Neuron (in vitro differentiated cells): ENCODE results near the gene KAZN.

ENCODE experiments used
- H2AFZ ChIP-seq: one replicate; pipeline ENCODE4 v1.6.1; 2013; ENCODE audit warnings: low read depth, mild to moderate bottlenecking, inconsistent platforms, low read length, moderate library complexity
- H3K27me3 ChIP-seq: one replicate; pipeline ENCODE4 v1.6.1; 2013; ENCODE audit warnings: low read length; ENCODE audit not compliant: insufficient read depth
- H3K36me3 ChIP-seq: one replicate; pipeline ENCODE4 v1.6.1; 2013; ENCODE audit warnings: low read length; ENCODE audit not compliant: insufficient read depth
- H3K4me1 ChIP-seq: one replicate; pipeline ENCODE4 v1.6.1; 2013; ENCODE audit warnings: low read length; ENCODE audit not compliant: insufficient read depth
- H3K4me3 ChIP-seq: 2 replicates; pipeline ENCODE4 v1.5.1; 2013; ENCODE audit warnings: mild to moderate bottlenecking, low read length, moderate library complexity
- H3K9me3 ChIP-seq: one replicate; pipeline ENCODE4 v1.6.1; 2013; ENCODE audit warnings: low read length

Gene KAZN

DNA sequence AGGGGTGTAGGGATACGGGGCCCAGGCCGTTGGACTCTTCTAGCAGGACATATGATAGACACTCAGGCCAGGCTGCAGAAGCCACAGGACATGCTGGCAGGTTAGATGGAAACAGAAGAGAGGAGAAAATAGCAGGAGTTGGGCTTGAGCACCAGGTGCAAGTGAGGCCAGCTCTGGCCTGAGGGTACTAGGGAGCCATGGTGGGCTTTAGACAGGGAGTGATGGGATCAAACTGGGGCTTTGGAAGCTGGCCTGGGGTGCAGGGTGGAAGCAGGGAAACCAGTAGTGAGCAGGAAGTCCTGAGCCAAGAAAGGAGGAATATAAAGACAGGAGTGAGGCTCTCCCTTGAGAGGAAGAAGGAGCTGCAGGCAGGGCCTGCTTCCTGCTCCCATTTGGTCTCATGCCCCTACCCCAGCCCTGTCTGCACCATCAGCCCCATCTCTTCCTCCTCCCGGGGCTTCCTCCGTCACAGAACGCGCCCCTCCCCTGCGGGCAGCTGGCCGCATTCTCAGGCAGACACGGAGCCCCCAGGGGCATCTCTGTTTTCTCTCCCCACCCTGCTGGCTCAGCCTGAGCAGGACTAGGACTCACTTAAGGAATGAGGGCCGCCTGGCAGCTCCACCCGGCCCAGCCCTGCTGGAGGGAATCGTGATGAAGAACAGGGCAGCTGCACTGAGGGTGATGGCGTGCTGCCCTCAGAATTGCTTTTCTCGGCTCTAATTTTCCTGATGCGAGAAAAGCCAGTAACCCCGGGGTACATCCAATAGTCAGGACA, 389.5 kb downstream of the KAZN start:
- Histone ChIP-seq H3K4me3 (no peak overlapping the region), H3K36me3 (no peaks in the 10 kb centered on the region), H3K9me3 (no peaks in the 10 kb centered on the region), H3K27me3 (no peaks in the 10 kb centered on the region), H2AFZ (no peak overlapping the region), H3K4me1 (peaks cover under 1% of the 10 kb centered on the region)

DNA sequence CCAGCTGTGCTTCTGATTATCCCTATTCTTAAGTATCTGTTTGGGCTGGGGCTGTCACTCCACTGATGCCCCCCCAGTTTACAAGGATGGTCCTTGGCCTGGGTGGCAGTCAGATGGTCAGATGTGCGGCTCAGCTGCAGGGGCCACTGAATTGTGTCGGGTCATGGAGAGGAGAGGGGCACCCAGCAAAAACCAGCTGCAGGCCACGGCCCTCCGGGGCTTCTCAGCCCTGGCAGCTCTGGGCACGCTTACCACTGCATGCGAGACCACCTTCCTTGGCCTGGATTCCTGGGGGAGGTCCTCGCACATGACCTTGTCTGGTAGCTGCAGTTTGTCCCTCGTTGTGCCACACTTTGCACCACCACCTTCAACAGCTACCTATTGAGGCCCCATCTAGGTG, 390.2 kb downstream of the KAZN start:
- Histone ChIP-seq H3K27me3 (no peaks in the 10 kb centered on the region), H2AFZ (no peak overlapping the region), H3K9me3 (no peaks in the 10 kb centered on the region), H3K4me1 (no peaks in the 10 kb centered on the region), H3K4me3 (no peak overlapping the region), H3K36me3 (no peaks in the 10 kb centered on the region)

DNA sequence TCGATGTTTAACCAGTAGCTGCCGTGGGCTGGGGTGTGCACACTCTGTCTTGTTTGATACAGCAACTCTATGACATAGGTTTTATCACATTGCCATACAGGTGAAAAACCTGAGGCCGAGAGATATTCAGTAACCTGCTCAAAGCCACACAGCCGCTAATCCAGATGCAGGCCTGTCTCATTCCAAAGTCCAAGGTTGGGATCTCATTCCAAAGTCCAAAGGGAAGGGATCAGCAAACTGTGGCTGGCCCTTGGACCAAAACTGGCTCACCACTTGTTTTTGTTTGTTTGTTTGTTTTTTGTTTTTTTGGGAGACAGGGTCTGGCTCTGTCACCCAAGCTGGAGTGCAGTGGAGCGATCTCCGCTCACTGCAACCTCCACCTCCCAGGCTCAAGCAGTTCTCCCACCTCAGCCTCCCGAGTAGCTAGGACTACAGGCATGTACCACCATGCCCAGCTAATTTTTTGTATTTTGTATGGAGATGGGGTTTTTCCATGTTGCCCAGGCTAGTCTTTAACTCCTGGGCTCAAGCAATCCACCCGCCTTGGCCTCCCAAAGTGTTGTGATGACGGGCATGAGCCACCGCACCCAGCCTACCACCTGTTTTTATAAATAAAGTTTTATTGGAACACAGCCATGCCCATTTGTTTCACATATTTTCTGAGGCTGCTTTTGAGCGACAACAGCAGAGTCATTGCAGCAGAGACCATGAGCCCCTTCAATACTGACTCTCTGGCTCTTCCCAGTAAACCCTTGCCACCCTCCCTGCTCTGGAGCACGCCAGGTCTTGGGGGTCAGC, 391.6 kb downstream of the KAZN start:
- H3K9me3 ChIP-seq: no peaks in the 10 kb centered on the region

DNA sequence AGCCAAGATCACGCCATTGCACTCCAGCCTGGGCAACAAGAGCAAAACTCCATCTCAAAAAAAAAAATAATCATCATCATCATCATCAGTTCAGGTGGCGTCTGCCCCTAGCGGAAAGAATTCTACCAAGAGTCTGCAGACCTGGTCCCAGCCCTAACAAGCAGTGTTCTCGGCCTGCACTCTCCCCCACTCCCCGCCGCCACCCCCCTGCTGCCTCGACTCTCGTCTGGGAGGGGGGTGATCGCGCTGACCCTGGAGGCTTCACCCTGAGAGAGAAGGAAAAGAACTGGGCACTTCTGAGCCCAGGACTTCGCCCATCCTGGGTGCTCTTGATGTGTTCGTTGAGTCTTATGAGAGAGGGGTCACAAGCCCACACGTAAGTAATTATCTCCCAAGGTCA, 394.9 kb downstream of the KAZN start:
- H2AFZ ChIP-seq: no peak overlapping the region
- peaks cover 23% of the 10 kb centered on the region for H3K4me1 ChIP-seq
- H3K4me3 ChIP-seq: no peak overlapping the region
- no peaks in the 10 kb centered on the region for H3K27me3 ChIP-seq
- no peaks in the 10 kb centered on the region for H3K9me3 ChIP-seq
- H3K36me3 ChIP-seq: no peaks in the 10 kb centered on the region

More for the DNA sequence above, 391.6 kb downstream of the KAZN start:
- Histone ChIP-seq H3K4me1 (peaks cover 5% of the 10 kb centered on the region), H3K27me3 (no peaks in the 10 kb centered on the region), H3K36me3 (no peaks in the 10 kb centered on the region), H2AFZ (no peak overlapping the region), H3K4me3 (no peak overlapping the region)

DNA sequence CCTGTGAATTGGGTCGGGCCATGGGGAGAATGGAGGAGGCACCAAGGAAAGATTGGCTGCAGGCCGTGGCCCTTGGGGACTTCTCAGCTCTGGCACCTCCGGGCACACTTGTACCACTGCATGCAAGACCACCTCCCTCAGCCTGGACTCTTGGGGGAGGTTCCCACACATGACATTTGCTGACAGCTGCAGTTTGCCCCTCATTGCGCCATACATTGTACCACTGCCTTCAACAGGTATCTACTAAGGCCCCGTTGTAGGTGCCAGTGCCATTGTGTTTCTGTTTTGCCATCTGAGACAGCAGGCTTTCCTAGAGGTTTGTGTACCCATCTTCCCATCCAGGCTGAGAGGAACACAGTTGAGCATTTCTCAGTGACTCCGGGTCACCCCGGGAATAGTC, 395.7 kb downstream of the KAZN start:
- Histone ChIP-seq H2AFZ (no peak overlapping the region), H3K27me3 (no peaks in the 10 kb centered on the region), H3K36me3 (no peaks in the 10 kb centered on the region), H3K9me3 (no peaks in the 10 kb centered on the region), H3K4me3 (no peak overlapping the region), H3K4me1 (peaks cover 23% of the 10 kb centered on the region)

DNA sequence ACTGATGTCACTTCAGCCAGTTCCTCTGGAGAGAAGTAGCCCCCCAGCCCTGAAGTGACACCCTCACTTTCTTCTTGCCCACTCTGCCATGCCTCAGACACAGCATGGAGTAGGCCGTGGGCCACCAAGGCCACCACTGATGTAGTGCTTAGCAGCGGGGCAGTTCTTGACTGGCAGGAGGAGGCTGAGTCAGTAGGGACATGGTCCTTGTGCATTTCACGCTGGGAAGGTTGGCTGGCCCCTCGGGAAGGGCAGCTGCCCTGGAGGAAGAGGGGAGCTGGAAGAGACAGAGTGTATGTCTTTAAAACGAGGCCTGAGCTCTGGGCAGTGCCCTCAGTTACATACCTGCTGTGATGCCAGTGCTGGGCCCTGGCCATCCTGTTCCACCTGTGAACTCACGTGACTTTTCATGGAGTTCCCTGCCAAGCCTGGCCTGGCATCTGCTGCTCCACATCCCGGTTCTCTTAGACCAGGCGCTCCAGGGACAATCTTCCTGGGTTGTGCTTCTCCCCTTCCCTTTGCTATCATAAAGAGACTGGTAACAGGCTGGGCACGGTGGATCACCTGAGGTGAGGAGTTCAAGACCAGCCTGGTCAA, 396.5 kb downstream of the KAZN start:
- Histone ChIP-seq H3K4me1 (peaks cover 23% of the 10 kb centered on the region), H2AFZ (no peak overlapping the region), H3K4me3 (no peak overlapping the region), H3K36me3 (no peaks in the 10 kb centered on the region), H3K9me3 (no peaks in the 10 kb centered on the region), H3K27me3 (no peaks in the 10 kb centered on the region)

DNA sequence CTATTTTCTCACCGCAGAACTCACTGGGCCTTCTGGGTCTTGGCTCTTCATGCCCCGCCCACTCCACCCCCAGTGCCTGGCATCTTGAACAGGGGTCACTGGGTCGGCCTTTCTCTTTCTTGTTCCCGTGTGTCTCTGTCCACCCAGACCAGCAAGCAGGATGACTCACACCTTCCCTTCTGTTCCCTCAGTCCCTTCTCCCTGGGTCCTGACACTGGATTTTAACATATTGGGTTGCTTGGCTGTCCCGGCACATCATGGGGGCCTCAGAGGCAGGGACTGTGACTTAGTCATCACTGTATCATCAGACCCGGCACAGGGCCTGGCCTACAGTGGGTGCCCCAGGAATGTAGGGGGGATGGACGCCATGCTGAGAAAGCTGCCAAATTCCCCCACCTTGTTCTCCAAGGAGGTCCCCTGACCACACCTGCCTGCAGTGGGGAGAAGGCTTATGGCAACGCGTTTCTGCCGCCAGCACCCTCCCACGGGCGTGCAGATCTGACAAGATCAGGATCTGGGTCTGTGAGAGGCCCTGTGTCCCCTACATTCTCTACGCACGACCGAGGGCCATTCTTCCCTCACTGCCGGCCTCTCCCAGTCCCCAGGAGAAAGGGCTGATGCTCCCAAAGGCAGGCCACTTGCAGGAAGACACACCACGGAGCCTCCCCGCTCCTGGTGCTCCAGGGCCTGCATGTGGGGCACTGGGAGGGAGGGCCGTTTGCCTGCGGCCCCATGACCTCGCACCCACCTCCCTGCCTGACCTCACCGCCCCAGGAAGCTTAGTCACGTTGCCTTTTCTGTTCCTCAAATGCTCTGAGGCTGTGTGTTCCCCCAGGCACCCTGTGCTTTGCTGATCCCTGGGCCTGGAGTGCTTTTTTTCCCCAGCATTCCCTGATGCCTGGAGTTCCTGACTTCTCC, 397.9 kb downstream of the KAZN start:
- H3K9me3 ChIP-seq: no peaks in the 10 kb centered on the region
- H3K4me3 ChIP-seq: no peak overlapping the region
- no peaks in the 10 kb centered on the region for H3K36me3 ChIP-seq
- H2AFZ ChIP-seq: no peak overlapping the region
- H3K4me1 ChIP-seq: peaks cover 23% of the 10 kb centered on the region
- no peaks in the 10 kb centered on the region for H3K27me3 ChIP-seq

DNA sequence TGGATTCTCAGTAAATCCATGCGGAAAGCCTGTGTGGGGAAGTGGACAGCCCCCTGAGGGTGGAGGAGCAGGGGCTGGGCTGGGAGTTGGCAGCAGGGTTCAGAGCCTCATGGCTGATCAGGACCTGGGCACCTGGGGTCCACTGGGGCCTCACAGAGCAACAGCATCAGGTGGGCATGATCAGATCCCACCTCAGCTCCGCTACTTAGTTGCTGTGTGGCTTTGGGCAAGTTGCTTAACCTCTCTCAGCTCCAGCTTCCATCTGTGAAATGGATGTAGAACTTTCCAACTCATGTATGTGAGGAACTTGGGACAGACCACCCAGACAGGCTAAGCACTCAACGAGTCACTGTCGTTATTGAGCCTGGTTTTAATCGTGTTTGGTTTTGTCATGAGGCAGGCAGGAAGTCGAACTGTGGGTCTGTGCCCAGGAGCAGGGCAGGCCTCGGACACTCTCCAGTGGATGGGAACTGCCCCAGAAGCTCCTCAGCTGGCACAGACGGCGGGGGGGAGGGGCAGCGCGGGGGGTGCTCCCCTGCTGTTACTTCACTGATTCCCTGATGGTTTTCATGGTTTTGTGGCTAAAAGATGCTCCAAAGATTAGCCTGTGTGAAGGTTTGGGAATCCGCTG, 399.3 kb downstream of the KAZN start:
- H3K27me3 ChIP-seq: no peaks in the 10 kb centered on the region
- no peak overlapping the region for H2AFZ ChIP-seq
- H3K9me3 ChIP-seq: no peaks in the 10 kb centered on the region
- no peak overlapping the region for H3K4me3 ChIP-seq
- H3K36me3 ChIP-seq: no peaks in the 10 kb centered on the region
- peaks cover 23% of the 10 kb centered on the region for H3K4me1 ChIP-seq

DNA sequence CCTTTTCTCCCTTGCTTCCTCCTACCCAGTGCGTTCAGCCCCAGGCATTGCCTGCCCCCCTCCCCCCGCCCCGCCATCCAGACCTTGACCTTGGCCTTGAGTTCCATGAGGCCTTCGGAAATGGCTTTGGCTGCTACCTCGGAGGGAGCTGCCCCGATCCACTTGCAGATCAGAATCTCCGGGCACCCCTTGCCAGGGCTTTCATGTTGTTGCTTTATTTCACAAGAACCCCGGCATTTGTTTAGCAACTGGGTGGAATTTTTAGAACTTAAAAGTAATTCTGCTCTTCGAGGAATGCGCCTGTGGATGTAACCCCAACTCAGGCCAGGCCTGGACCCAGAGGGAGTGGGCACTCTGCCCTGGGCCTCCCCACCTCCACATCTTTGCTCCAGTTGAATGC, 401.0 kb downstream of the KAZN start:
- Histone ChIP-seq H3K36me3 (no peaks in the 10 kb centered on the region), H2AFZ (no peak overlapping the region), H3K4me3 (no peak overlapping the region), H3K27me3 (no peaks in the 10 kb centered on the region), H3K4me1 (peaks cover 23% of the 10 kb centered on the region), H3K9me3 (no peaks in the 10 kb centered on the region)

DNA sequence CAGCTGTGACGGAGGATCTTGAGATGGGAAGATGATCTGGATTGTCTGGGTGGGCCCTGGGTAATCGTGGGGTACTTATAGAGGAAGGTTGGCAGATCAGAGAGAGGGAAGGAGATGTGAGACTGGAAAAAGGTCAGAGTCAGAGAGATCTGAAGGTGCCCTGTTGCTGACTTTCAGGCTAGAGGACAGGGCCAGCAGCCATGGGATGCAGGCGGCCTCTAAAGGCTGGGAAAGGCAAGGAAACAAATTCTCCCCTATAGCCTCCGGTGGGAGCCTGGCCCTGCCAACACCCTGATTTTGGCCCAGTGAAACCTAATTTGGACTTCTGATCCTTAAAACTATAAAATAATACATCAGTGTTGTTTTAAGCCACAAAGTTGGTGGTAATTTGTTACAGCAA, 401.5 kb downstream of the KAZN start:
- Histone ChIP-seq H3K4me1 (peaks cover 18% of the 10 kb centered on the region), H3K9me3 (no peaks in the 10 kb centered on the region), H3K4me3 (no peak overlapping the region), H3K27me3 (no peaks in the 10 kb centered on the region), H3K36me3 (no peaks in the 10 kb centered on the region), H2AFZ (no peak overlapping the region)

DNA sequence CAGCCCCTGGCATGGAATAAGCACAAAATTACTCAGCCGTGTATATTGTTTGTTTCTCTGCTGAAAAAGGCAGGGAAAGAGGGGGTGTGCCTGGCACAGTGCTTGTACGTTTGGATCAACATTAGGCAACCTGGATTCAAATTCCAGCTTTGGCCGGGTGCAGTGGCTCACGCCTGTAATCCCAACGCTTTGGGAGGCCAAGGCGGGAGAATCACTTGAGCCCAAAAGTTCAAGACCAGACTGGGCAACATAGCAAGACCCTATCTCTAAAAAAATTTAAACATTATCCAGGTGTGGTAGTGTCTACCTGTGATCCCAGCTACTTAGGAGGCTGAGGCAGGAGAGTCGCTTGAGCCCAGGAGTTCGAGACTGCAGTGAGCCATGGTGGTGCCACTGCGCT, 402.2 kb downstream of the KAZN start:
- no peaks in the 10 kb centered on the region for H3K27me3 ChIP-seq

DNA sequence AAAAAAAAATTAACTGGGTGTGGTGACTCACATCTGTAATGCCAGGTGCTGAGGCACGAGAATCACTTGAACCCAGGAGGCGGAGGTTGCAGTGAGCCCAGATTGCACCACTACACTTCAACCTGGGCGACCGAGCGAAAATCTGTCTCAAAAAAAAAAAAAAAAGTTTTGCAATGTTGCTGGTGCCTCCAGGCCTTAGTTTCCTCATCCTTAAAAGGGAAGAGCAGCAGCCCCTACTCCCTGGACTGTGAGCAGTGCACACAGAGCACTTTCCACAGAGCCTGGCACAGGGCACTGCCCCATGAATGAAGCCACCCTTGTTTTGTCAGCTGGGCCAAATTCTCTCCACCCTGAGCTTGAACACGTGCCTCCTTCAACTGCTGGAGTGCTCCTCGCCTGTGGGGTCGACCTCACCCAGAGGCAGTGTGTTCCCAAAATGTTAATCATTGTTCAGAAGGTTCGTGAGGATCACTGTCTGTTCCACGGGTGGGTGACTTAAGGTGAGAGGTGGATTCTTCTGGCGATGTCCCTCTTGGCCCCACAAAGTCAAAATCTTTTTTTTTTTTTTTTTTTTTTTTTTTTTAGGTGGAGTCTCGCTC, 402.9 kb downstream of the KAZN start:
- Histone ChIP-seq H2AFZ (no peak overlapping the region), H3K36me3 (no peaks in the 10 kb centered on the region), H3K4me1 (peaks cover 6% of the 10 kb centered on the region), H3K4me3 (no peak overlapping the region), H3K27me3 (no peaks in the 10 kb centered on the region), H3K9me3 (no peaks in the 10 kb centered on the region)

More for the DNA sequence above, 402.2 kb downstream of the KAZN start:
- no peak overlapping the region for H3K4me3 ChIP-seq
- no peaks in the 10 kb centered on the region for H3K36me3 ChIP-seq
- H3K4me1 ChIP-seq: peaks cover 13% of the 10 kb centered on the region
- H2AFZ ChIP-seq: no peak overlapping the region
- H3K9me3 ChIP-seq: no peaks in the 10 kb centered on the region
